Measurements from ENCODE around the gene SLMAP.

SLMAP gene

DNA sequence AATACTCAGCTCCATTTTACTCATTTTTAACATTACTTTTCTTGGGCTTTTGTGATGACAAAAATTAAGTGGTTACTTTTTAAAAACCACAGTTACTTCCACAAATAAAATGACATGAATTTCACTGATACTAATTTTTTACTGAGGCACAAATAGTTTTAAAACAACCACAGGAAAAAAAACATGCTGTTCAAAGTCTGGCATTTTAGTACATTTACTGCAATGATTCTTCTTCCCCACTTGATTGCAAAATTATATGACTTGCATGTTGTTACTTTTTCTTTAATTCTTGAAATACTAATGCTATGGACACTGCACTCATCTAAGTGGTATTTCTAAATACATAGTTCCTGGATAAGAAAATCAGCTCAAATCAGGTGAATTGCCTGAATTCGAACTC lies 24.8 kb upstream of the SLMAP start:
- ChIA-PET POLR2A (interaction anchor here (0.6 kb wide), 1 partner anchor 11 kb away, joined by 3 read pairs; no protein-coding TSS in a partner anchor), CTCF (no interaction called here)
- DNase-seq (ENCODE audit: low read depth, low spot score), result peak; percentile 36
- H3K4me3 ChIP-seq (ENCODE audit: low read depth, low read length), result no peak overlapping the region
- TF ChIP-seq, protein P1, sequence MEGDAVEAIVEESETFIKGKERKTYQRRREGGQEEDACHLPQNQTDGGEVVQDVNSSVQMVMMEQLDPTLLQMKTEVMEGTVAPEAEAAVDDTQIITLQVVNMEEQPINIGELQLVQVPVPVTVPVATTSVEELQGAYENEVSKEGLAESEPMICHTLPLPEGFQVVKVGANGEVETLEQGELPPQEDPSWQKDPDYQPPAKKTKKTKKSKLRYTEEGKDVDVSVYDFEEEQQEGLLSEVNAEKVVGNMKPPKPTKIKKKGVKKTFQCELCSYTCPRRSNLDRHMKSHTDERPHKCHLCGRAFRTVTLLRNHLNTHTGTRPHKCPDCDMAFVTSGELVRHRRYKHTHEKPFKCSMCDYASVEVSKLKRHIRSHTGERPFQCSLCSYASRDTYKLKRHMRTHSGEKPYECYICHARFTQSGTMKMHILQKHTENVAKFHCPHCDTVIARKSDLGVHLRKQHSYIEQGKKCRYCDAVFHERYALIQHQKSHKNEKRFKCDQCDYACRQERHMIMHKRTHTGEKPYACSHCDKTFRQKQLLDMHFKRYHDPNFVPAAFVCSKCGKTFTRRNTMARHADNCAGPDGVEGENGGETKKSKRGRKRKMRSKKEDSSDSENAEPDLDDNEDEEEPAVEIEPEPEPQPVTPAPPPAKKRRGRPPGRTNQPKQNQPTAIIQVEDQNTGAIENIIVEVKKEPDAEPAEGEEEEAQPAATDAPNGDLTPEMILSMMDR (IDR thresholded peaks at IDR 0.05; ENCODE audit: insufficient read depth, low read length, missing control alignments), result no peak

DNA sequence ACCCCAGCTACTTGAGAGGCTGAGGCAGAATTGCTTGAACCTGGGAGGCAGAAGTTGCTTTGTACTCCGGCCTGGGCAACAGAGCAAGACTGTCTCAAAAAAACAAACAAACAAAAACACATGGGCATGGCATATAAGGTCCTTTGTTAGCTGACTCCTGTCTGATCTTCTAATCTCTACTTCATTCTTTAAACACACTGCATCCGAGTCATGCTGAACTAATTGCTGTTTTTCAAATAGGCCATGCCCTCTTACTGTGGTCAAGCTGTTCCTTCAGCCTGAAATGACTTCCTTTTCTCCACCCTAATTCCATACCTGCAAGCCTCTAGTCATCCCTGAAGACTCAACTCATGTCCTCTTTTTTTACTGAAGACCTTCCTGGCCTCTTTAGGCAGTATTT lies 22.3 kb upstream of the SLMAP start:
- TF ChIP-seq, protein P1 (IDR thresholded peaks at IDR 0.05; ENCODE audit: insufficient read depth, low read length, missing control alignments), result no peak
- no peak for DNase-seq (ENCODE audit: low read depth, low spot score)
- no peak overlapping the region for H3K4me3 ChIP-seq (ENCODE audit: low read depth, low read length)
- CTCF ChIA-PET, result no interaction called here
- POLR2A ChIA-PET, result no interaction called here

DNA sequence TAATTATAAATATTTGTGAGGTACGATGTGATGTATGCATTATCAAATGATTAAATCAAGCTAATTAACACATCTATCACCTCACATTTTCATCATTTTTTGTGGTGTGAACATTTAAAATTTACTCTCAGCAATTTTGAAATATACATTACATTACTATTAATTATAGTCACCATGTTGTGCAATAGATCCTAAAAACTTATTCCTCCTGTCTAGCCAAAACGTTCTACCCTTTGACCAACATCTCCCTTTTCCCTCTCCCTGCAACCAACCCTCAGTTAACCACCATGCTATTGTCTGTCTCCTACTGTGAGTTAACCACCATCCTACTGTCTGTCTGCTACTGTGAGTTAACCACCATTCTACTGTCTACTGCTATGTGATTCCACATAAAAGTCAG lies 20.7 kb upstream of the SLMAP start:
- CTCF ChIA-PET, result no interaction called here
- POLR2A ChIA-PET, result no interaction called here
- no peak overlapping the region for H3K4me3 ChIP-seq (ENCODE audit: low read depth, low read length)
- TF ChIP-seq, protein P1 (IDR thresholded peaks at IDR 0.05; ENCODE audit: insufficient read depth, low read length, missing control alignments), result no peak
- no peak for DNase-seq (ENCODE audit: low read depth, low spot score)

DNA sequence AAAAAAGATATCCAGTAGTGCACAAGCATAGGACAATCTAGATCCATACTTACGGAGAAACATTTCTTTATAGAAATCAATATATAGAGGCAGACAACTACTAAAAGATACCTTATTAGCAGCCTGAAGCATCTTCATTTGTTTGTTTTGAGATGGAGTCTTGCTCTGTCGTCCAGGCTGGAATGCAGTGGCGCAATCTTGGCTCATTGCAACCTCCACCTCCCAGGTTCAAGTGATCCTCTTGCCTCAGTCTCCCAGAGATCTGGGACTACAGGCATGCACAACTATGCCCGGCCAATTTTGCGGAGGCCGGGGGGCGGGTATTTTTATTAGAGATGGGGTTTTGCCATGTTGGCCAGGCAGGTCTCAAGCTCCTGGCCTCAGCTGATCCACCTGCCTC lies 18.3 kb upstream of the SLMAP start:
- H3K4me3 ChIP-seq (ENCODE audit: low read depth, low read length), result no peak overlapping the region
- no peak for DNase-seq (ENCODE audit: low read depth, low spot score)
- ChIA-PET POLR2A (no interaction called here), CTCF (interaction anchor here (1.1 kb wide), 1 partner anchor 10 kb away, joined by 3 read pairs; no protein-coding TSS in a partner anchor)
- TF ChIP-seq, protein P1 (IDR thresholded peaks at IDR 0.05; ENCODE audit: insufficient read depth, low read length, missing control alignments), result no peak

DNA sequence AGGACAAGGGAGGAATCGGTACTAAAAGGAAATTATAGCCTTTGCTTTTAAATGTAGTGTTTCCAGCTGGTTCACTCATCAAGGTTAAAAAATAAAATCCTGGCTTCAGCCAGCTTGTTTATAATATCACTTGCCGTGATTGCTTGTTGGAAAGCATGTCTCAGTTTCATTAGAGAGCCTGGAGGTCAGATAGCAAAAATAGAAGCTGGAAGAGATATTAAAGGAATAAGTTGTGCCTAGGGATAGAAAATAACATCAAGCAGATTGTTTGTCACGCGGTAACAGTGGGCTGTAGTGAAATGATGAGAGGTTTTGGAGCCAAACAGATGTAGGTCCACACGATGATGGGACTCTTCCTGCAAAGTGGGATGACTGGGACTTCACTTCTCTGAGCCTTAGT lies 17.7 kb upstream of the SLMAP start:
- H3K4me3 ChIP-seq (ENCODE audit: low read depth, low read length), result no peak overlapping the region
- TF ChIP-seq, protein P1 (IDR thresholded peaks at IDR 0.05; ENCODE audit: insufficient read depth, low read length, missing control alignments), result no peak
- DNase-seq (ENCODE audit: low read depth, low spot score), result no peak
- POLR2A ChIA-PET, result no interaction called here
- CTCF ChIA-PET, result interaction anchor here (1.1 kb wide), 1 partner anchor 10 kb away, joined by 3 read pairs; no protein-coding TSS in a partner anchor

DNA sequence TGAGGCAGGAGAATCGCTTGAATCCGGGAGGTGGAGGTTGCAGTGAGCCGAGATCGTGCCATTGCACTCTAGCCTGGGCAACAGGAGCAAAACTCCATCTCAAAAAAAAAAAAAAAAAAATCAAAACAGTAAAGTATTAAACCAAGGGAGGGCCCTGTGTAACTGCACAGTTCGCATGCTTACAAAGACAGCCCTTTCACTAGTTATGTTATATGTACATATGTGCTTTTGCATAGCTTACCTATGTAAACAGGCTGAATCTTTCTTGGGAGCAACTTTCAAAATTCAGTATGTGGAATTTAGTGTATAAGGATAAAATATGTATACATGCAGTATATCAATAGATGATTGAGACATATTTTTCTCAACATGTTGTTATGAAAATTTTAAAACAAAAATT lies 16.1 kb upstream of the SLMAP start:
- no peak overlapping the region for H3K4me3 ChIP-seq (ENCODE audit: low read depth, low read length)
- POLR2A ChIA-PET, result no interaction called here
- TF ChIP-seq, protein P1 (IDR thresholded peaks at IDR 0.05; ENCODE audit: insufficient read depth, low read length, missing control alignments), result no peak
- CTCF ChIA-PET, result no interaction called here
- no peak for DNase-seq (ENCODE audit: low read depth, low spot score)
